ENCODE measurements around the gene PAK1. TPM values are rescaled to one million over a fixed set of nuclear protein-coding genes. Genes with fewer than 3 reads are reported as not detected.
A peak's percentile ranks its signal among the peaks of the same experiment; 100 is the strongest.

Gene PAK1
- total and polyA plus RNA-seq, 9 of the 15 experiments (the other 6 are each of a cell fraction or from before 2014, with no cell fraction given): 0.52 to 11.7 (median 1.9) TPM

DNA sequence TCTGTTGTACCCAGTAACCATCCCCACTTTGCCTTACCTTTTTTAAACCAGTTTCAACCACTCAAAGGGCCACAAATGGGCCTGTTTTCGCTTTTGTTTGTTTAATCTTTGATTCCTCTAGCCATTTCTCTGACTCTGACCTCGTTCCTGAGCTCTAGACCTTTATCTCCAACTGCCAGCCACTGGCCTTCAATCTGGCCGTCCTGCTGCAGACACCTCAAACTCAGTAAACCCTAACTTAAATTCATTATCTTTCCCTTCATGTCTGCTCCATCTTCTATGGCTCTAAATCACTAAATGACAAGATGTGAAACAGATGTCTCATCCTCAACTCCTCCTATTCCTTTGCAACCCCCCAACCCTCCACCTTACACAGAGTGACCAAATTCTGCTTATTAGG lies 171.1 kb downstream of the PAK1 start (continued):
- peak; percentile 67; the same call in 1 of the 2 replicates for TF ChIP-seq ZEB2 (IDR thresholded peaks at IDR 0.05)
- peak; percentile 85 for TF ChIP-seq TEAD4 (IDR thresholded peaks at IDR 0.05; ENCODE audit: low read length)
- no peak for TF ChIP-seq TEAD4 (CRISPR knock-in tag; IDR thresholded peaks at IDR 0.05; ENCODE audit: borderline replicate concordance)
- TF ChIP-seq, protein P1, sequence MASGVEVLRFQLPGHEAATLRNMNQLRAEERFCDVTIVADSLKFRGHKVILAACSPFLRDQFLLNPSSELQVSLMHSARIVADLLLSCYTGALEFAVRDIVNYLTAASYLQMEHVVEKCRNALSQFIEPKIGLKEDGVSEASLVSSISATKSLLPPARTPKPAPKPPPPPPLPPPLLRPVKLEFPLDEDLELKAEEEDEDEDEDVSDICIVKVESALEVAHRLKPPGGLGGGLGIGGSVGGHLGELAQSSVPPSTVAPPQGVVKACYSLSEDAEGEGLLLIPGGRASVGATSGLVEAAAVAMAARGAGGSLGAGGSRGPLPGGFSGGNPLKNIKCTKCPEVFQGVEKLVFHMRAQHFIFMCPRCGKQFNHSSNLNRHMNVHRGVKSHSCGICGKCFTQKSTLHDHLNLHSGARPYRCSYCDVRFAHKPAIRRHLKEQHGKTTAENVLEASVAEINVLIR (CRISPR knock-in tag; IDR thresholded peaks at IDR 0.05): 0 out of 2 replicates have a peak, but pooled peaks have one; percentile 21
- 0 out of 2 replicates have a peak, but pooled peaks have one; percentile 16 for TF ChIP-seq MYBL2 (IDR thresholded peaks at IDR 0.05; ENCODE audit: low read depth)
- no peak for TF ChIP-seq MYBL2 (CRISPR knock-in tag; IDR thresholded peaks at IDR 0.05; ENCODE audit: borderline replicate concordance)

DNA sequence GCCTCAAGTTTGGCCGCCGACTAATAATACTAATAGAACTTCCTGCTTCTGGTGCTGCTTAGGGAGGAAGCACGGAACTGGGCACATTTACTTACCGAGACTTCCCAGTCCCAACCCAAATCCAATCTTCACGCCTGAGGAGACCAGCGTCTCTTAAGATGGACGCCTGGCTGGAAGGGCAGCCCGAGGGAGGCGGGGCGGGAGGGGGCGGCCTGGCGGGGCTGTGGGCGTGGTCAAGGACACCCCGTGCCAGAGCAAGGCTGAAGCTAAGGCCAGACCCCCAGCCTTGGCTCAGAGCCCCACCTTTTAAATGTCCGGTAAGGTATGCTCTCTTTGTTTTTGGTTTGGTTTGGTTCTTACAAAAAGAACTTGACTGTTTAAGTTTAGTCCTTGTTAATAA lies 172.4 kb downstream of the PAK1 start, which contains the start of gene GDPD4:
TSS of gene GDPD4 (minus strand) at position 177 of the 400 bp plus-strand sequence. CDS start 16,549 bp downstream, outside the sequence.
- peaks cover 0 to 17% of the 10 kb centered on the region in 2 experiments; a peak in 2 of 5 replicates for H3K4me1 ChIP-seq (replicated peaks in 1 of 2; ENCODE audit: control insufficient read depth in 2 of 2, insufficient read depth in 2 of 2, low read length in 2 of 2)
- no peak within 1 kb of the TSS for H3K9ac ChIP-seq (ENCODE audit: insufficient read depth in 1 of 2, low read depth in 2 of 2, low read length in 2 of 2)
- no TSS peak for BruUV-seq (replicated peaks)
- FAIRE-seq (no peak), ATAC-seq (peak; percentile 46; the same call in 1 of the 3 replicates), DNase-seq (ENCODE audit: extremely low read depth in 1 of 4, low spot score in 3 of 4) (peak; percentile 4 to 32 (median 20))
- intact Hi-C loops (cut with micrococcal nuclease): no loop called here
- TF ChIP-seq L3MBTL2 (IDR thresholded peaks at IDR 0.05): 0 out of 2 replicates have a peak, but pooled peaks have one; percentile 24
- no peak for TF ChIP-seq NCOR1 (IDR thresholded peaks at IDR 0.05)
- 78% methylated on average over 8 of the region's 15 CpGs for WGBS (ENCODE audit: insufficient coverage, low coverage, missing lambda C conversion rate)
- no peaks in the 10 kb centered on the region for H3K9me1 ChIP-seq (ENCODE audit: control insufficient read depth, insufficient read depth, low read length)
- no peak within 1 kb of the TSS for H2AFZ ChIP-seq (ENCODE audit: low read depth, low read length)
- ChIA-PET POLR2A (no interaction called here), CTCF (ENCODE audit: low intra/inter-chr PET ratio) (no interaction called here)
- H3K9me3 ChIP-seq (replicated peaks; ENCODE audit: control insufficient read depth, insufficient read depth, low read depth, low read length): no peaks in the 10 kb centered on the region
- H3K4me2 ChIP-seq (ENCODE audit: insufficient read depth, low read length): no peak within 1 kb of the TSS
- H3K27ac ChIP-seq (ENCODE audit: extremely low read depth, low read depth, low read length): no peak within 1 kb of the TSS
- H3K79me2 ChIP-seq (ENCODE audit: control insufficient read depth, insufficient read depth, low read length): no peaks in the 10 kb centered on the region
- no peaks in the 10 kb centered on the region for H4K20me1 ChIP-seq (replicated peaks; ENCODE audit: control insufficient read depth, insufficient read depth, low read length)
- no peaks in the 10 kb centered on the region for H3K36me3 ChIP-seq (ENCODE audit: control insufficient read depth, insufficient read depth, low read length)
- H3K4me3 ChIP-seq: no peak within 1 kb of the TSS
- in situ Hi-C loops (cut with MboI): no loop called here
- H3K27me3 ChIP-seq (ENCODE audit: control insufficient read depth in 2 of 2, insufficient read depth in 2 of 2, low read length in 2 of 2): no peaks in the 10 kb centered on the region; a peak in 1 of 5 replicates
